Stimulated activated naive B cell treated with anti-CD40 and anti-IgM and Interleukin-4, amounts not matched to agents 10 μg/mL and 1 μg/mL and 100 μg/mL, for 72 hours (primary cell): Measurements from ENCODE around the gene PRKCA.

Experiments used
- ATAC-seq, 2 donors: fragments of 150-1000 bp; cut with Tn5 transposase; replicated peaks; 2 replicates each; pipeline ENCODE4 v1.10.0; 2021; ENCODE audit warnings: moderate library complexity in 1 of 2
- DNase-seq: peaks from one replicate; pipeline ENCODE4 v3.0.0; 2021
- H3K27ac Mint-ChIP-seq: one replicate; pipeline ENCODE4 v1.8.0; 2022; ENCODE audit warnings: mild to moderate bottlenecking, mixed read lengths
- H3K27me3 Mint-ChIP-seq, 2 donors: one replicate each; pipeline ENCODE4 v1.8.0; 2022; ENCODE audit warnings: mixed read lengths in 2 of 2
- H3K36me3 Mint-ChIP-seq, 2 donors: one replicate each; pipeline ENCODE4 v1.8.0; 2022; ENCODE audit warnings: mixed read lengths in 2 of 2, mild to moderate bottlenecking in 1 of 2
- H3K4me1 Mint-ChIP-seq, 2 donors: one replicate each; pipeline ENCODE4 v1.8.0; 2022; ENCODE audit warnings: mixed read lengths in 2 of 2, mild to moderate bottlenecking in 1 of 2
- H3K4me3 Mint-ChIP-seq, 2 donors: one replicate each; pipeline ENCODE4 v1.8.0; 2022; ENCODE audit warnings: mild to moderate bottlenecking in 2 of 2, mixed read lengths in 2 of 2, moderate library complexity in 1 of 2
- H3K9me3 Mint-ChIP-seq, 2 donors: one replicate each; pipeline ENCODE4 v1.8.0; 2022; ENCODE audit warnings: mixed read lengths in 2 of 2, mild to moderate bottlenecking in 1 of 2

PRKCA gene

DNA sequence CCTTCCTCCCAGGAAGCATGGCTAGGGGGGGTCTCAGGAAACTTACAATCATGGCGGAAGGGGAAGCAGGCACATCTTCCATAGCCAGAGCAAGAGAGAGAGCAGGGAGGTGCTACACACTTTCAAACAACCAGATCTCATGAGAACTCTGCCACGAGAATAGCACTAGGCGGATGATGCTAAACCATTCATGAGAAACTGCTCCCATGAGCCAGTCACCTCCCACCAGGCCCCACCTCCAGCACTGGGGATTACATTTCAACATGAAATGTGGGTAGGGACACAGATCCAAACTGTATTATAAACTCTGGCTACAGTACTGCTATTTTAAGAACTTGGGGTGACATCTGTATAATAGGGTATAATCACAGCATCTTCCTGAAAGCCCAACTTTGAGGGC, 449.4 kb downstream of the PRKCA start:
- H3K4me3 Mint-ChIP-seq = no peak overlapping the region
- ATAC-seq = no peak
- no peak for DNase-seq
- no peaks in the 10 kb centered on the region for H3K9me3 Mint-ChIP-seq
- H3K4me1 Mint-ChIP-seq = no peaks in the 10 kb centered on the region
- H3K36me3 Mint-ChIP-seq = no peaks in the 10 kb centered on the region
- H3K27me3 Mint-ChIP-seq = no peaks in the 10 kb centered on the region
- no peak overlapping the region for H3K27ac Mint-ChIP-seq

GRCh38 chr17:66752411-66752810, 450.0 kb downstream of the PRKCA start:
- no peaks in the 10 kb centered on the region for H3K27me3 Mint-ChIP-seq
- no peak for ATAC-seq

GRCh38 chr17:66753126-66753920, 450.9 kb downstream of the PRKCA start:
- Mint-ChIP-seq H3K36me3 (no peaks in the 10 kb centered on the region), H3K4me1 (no peaks in the 10 kb centered on the region), H3K27ac (no peak overlapping the region), H3K4me3 (no peak overlapping the region), H3K9me3 (no peaks in the 10 kb centered on the region), H3K27me3 (no peaks in the 10 kb centered on the region)
- ATAC-seq (no peak), DNase-seq (no peak)

More at GRCh38 chr17:66752411-66752810, 450.0 kb downstream of the PRKCA start:
- no peaks in the 10 kb centered on the region for H3K9me3 Mint-ChIP-seq
- no peaks in the 10 kb centered on the region for H3K4me1 Mint-ChIP-seq
- H3K36me3 Mint-ChIP-seq = no peaks in the 10 kb centered on the region
- no peak for DNase-seq
- H3K27ac Mint-ChIP-seq = no peak overlapping the region
- no peak overlapping the region for H3K4me3 Mint-ChIP-seq

DNA sequence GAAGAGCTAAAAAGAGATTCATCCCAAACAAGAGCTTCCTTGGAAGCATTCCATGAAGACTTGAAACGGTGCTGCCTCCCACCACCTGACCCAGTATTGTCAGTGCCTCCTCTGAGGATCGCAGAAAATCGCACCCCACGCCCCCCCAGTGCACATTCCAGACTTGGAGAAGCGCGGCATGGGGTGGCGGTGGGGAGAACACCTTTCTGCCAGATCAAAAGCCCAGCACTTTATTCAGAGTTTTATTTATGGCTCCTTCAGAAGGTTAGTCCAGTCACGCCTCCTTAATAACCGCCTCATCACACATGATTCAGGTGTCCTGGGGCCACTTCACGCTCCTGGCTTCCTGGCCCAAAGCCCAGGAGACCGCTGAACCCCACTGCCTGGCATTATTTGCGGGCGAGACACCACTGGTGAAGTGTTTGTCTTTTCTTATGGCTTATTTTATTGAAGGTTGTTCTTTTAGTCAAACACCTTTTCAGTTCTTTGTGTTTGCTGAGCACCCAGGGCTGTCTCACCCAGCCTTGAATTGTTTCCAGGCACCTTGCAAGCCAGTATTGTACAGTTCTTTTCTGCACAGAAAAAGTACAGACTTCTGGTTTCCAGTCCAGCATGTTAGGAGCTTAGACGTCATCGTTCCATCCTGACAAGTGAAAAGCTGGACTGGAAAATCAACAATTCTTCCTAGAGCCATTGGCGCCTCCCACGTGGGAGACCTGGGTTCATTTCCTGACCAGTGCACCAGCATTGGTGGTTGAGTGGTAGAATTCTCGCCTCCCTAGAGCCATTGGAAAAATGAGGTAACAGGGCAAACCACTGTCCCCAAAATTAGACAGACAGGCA, 452.9 kb downstream of the PRKCA start:
- Mint-ChIP-seq H3K36me3 (no peaks in the 10 kb centered on the region), H3K4me1 (no peaks in the 10 kb centered on the region), H3K27ac (no peak overlapping the region), H3K27me3 (no peaks in the 10 kb centered on the region), H3K4me3 (no peak overlapping the region), H3K9me3 (no peaks in the 10 kb centered on the region)
- ATAC-seq (no peak), DNase-seq (no peak)

GRCh38 chr17:66755944-66756290, 453.5 kb downstream of the PRKCA start:
- Mint-ChIP-seq H3K4me3 (no peak overlapping the region), H3K36me3 (no peaks in the 10 kb centered on the region), H3K9me3 (no peaks in the 10 kb centered on the region), H3K27ac (no peak overlapping the region), H3K27me3 (no peaks in the 10 kb centered on the region), H3K4me1 (no peaks in the 10 kb centered on the region)
- DNase-seq (no peak), ATAC-seq (no peak)

- Mint-ChIP-seq H3K36me3 (no peaks in the 10 kb centered on the region), H3K27me3 (no peaks in the 10 kb centered on the region), H3K9me3 (no peaks in the 10 kb centered on the region), H3K4me1 (no peaks in the 10 kb centered on the region), H3K4me3 (no peak overlapping the region), H3K27ac (no peak overlapping the region)
- no peak for ATAC-seq
- DNase-seq = no peak
Observed at GRCh38 chr17:66760324-66760723, 457.9 kb downstream of the PRKCA start.

DNA sequence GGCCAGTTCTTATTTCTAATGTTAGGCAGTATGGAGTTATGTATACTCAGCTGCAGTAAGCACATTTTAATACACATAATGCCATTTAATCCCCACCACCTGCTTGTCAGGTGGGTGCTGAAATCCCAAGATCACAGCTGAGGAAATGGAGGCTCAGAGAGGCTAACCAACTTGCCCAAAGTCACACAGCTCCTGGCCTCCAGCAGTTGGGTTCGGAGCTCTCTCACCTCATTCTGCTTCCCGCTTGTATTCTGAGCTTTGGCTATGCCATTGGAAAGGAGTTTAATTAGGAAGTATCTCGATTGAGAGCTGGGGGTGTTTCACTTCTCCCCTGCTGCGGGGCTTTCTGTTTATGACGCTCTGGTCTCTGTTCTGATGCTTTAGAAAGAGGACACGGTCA, 459.9 kb downstream of the PRKCA start:
- peaks cover 0 to 2% of the 10 kb centered on the region in 2 donors for H3K4me1 Mint-ChIP-seq
- no peaks in the 10 kb centered on the region for H3K36me3 Mint-ChIP-seq
- no peak for DNase-seq
- no peaks in the 10 kb centered on the region for H3K27me3 Mint-ChIP-seq
- no peak overlapping the region for H3K27ac Mint-ChIP-seq
- no peak for ATAC-seq
- H3K4me3 Mint-ChIP-seq = no peak overlapping the region
- H3K9me3 Mint-ChIP-seq = no peaks in the 10 kb centered on the region

GRCh38 chr17:66763056-66763455, 460.6 kb downstream of the PRKCA start:
- H3K27ac Mint-ChIP-seq = no peak overlapping the region
- DNase-seq = no peak
- H3K9me3 Mint-ChIP-seq = peaks cover 0 to 2% of the 10 kb centered on the region in 2 donors
- H3K4me1 Mint-ChIP-seq = peaks cover 0 to 6% of the 10 kb centered on the region in 2 donors
- no peak overlapping the region for H3K4me3 Mint-ChIP-seq
- no peak for ATAC-seq
- H3K36me3 Mint-ChIP-seq = no peaks in the 10 kb centered on the region
- H3K27me3 Mint-ChIP-seq = no peaks in the 10 kb centered on the region

DNA sequence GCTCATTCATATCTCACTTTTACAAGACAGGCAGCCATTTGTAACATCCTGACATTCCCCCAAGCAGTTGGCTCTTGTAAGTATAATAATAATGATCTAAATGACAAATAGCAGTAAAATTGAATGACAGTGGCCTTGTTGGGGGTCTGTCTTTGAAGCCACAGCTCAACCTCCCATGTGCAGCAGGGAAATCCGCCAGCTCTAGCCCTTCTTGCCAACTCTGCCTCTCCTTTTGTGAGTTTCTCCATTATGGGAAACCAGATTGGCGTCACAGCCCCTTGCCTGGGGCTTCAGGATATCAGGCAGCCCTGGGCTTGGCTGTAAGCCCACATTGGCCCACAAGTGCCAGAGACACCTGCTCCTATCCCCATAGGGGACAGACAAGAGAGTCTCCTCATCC, 462.1 kb downstream of the PRKCA start:
- ATAC-seq = no peak
- Mint-ChIP-seq H3K27ac (no peak overlapping the region), H3K4me1 (peaks cover 0 to 6% of the 10 kb centered on the region in 2 donors), H3K27me3 (no peaks in the 10 kb centered on the region), H3K9me3 (peaks cover 0 to 6% of the 10 kb centered on the region in 2 donors), H3K4me3 (no peak overlapping the region), H3K36me3 (peaks cover 0 to 1% of the 10 kb centered on the region in 2 donors)
- DNase-seq = no peak

- H3K27me3 Mint-ChIP-seq = no peaks in the 10 kb centered on the region
- no peak overlapping the region for H3K4me3 Mint-ChIP-seq
- peaks cover 0 to 6% of the 10 kb centered on the region in 2 donors for H3K4me1 Mint-ChIP-seq
- H3K9me3 Mint-ChIP-seq = peaks cover 0 to 6% of the 10 kb centered on the region in 2 donors
- DNase-seq (no peak), ATAC-seq (peak in 1 of 2 donors; percentile 23)
- peaks cover 0 to 1% of the 10 kb centered on the region in 2 donors for H3K36me3 Mint-ChIP-seq
- no peak overlapping the region for H3K27ac Mint-ChIP-seq
Observed at GRCh38 chr17:66767154-66767933, 464.9 kb downstream of the PRKCA start.

- Mint-ChIP-seq H3K27ac (no peak overlapping the region), H3K36me3 (peaks cover 0 to 1% of the 10 kb centered on the region in 2 donors), H3K4me1 (peaks cover 0 to 6% of the 10 kb centered on the region in 2 donors), H3K4me3 (no peak overlapping the region), H3K27me3 (no peaks in the 10 kb centered on the region), H3K9me3 (peaks cover 0 to 6% of the 10 kb centered on the region in 2 donors)
- no peak for ATAC-seq
- no peak for DNase-seq
Observed at GRCh38 chr17:66769911-66770310, 467.5 kb downstream of the PRKCA start.

GRCh38 chr17:66772148-66772812, 469.9 kb downstream of the PRKCA start:
- Mint-ChIP-seq H3K27me3 (peaks cover 7 to 12% of the 10 kb centered on the region in 2 donors), H3K27ac (no peak overlapping the region), H3K36me3 (peaks cover 0 to 1% of the 10 kb centered on the region in 2 donors), H3K4me3 (no peak overlapping the region), H3K4me1 (peaks cover 4 to 7% of the 10 kb centered on the region in 2 donors), H3K9me3 (peaks cover 0 to 6% of the 10 kb centered on the region in 2 donors)
- ATAC-seq (no peak), DNase-seq (no peak)

GRCh38 chr17:66775271-66775670, 472.9 kb downstream of the PRKCA start:
- H3K27ac Mint-ChIP-seq = no peak overlapping the region
- H3K9me3 Mint-ChIP-seq = no peaks in the 10 kb centered on the region
- no peak overlapping the region for H3K4me3 Mint-ChIP-seq
- peaks cover 0 to 7% of the 10 kb centered on the region in 2 donors for H3K4me1 Mint-ChIP-seq
- no peaks in the 10 kb centered on the region for H3K36me3 Mint-ChIP-seq
- H3K27me3 Mint-ChIP-seq = peaks cover 7 to 12% of the 10 kb centered on the region in 2 donors
- no peak for ATAC-seq
- DNase-seq = no peak

DNA sequence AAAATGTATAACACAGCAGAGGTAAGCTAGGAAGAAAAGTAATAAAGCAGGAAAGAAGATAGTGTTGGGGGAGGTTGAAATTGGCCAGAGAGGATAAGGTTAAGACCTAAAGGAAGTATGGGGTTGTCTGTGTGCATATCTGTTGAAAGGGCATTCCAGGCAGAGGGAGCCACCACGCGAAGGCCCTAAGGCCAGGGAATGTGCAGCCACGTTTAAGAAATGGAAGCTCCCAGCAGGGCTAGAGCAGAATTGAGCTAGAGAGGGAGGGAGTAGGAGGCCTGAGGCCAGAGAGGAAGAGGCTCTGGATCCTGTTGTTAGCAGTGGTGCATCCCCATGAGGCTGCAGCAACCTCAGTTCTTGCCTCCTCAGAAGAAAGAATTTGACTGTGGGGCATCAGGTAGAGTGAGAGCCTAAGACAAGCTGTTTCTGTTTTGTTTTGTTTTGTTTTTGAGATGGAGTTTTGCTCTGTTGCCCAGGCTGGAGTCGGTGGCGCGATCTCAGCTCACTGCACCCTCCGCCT, 473.5 kb downstream of the PRKCA start:
- Mint-ChIP-seq H3K27me3 (peaks cover 7 to 12% of the 10 kb centered on the region in 2 donors), H3K4me1 (peaks cover 0 to 7% of the 10 kb centered on the region in 2 donors), H3K4me3 (no peak overlapping the region), H3K27ac (no peak overlapping the region), H3K9me3 (no peaks in the 10 kb centered on the region), H3K36me3 (no peaks in the 10 kb centered on the region)
- ATAC-seq (no peak), DNase-seq (no peak)
